SU-DHL-6 (cell line): ENCODE measurements around the gene TEX13D.

ENCODE experiments used
- H2AFZ ChIP-seq: fragments of 200-600 bp; sonication (generic); 2 replicates; pipeline ENCODE4 v1.6.1; 2014; ENCODE audit warnings: low read depth, mild to moderate bottlenecking, moderate library complexity, mixed read lengths, antibody characterized with exemption, low read length; ENCODE audit not compliant: severe bottlenecking
- H3F3A ChIP-seq: fragments of 200-600 bp; shearing (Covaris generic); 2 replicates; pipeline ENCODE4 v1.6.0; 2016; ENCODE audit warnings: antibody characterized with exemption, mild to moderate bottlenecking; ENCODE audit not compliant: insufficient read depth
- H3K27ac ChIP-seq: fragments of 200-600 bp; sonication (generic); 2 replicates; pipeline ENCODE4 v1.5.1; 2016; ENCODE audit warnings: low read depth, mild to moderate bottlenecking, low read length, moderate library complexity, mixed read lengths
- H3K27me3 ChIP-seq: fragments of 200-600 bp; sonication (generic), shearing (Covaris generic); 2 replicates; pipeline ENCODE4 v1.6.0; 2014; ENCODE audit warnings: mild to moderate bottlenecking, low read length
- H3K36me3 ChIP-seq: fragments of 200-600 bp; sonication (generic); 2 replicates; pipeline ENCODE4 v1.6.1; 2014; ENCODE audit warnings: mild to moderate bottlenecking, low read length, mixed read lengths
- H3K4me2 ChIP-seq: fragments of 300-600, 200-600 bp; shearing (Covaris generic), sonication (generic); 2 replicates; pipeline ENCODE4 v1.6.0; 2014; ENCODE audit warnings: low read length, low read depth, mild to moderate bottlenecking; ENCODE audit not compliant: poor library complexity, severe bottlenecking
- H3K4me3 ChIP-seq: fragments of 200-600 bp; sonication (generic); 2 replicates; pipeline ENCODE4 v1.5.1; 2014; ENCODE audit warnings: antibody characterized with exemption, low read length, mild to moderate bottlenecking, mixed read lengths; ENCODE audit not compliant: insufficient read depth, poor library complexity, severe bottlenecking
- H3K79me2 ChIP-seq: fragments of 200-600 bp; sonication (generic); 2 replicates; pipeline ENCODE4 v1.6.1; 2014; ENCODE audit warnings: mild to moderate bottlenecking, low read length, moderate library complexity; ENCODE audit not compliant: insufficient read depth
- H3K9ac ChIP-seq: fragments of 200-600 bp; sonication (generic); 2 replicates; pipeline ENCODE4 v1.7.0; 2014; ENCODE audit warnings: mild to moderate bottlenecking, low read length
- H3K9me2 ChIP-seq: fragments of 200-600 bp; sonication (generic); replicated peaks from 2 replicates; pipeline ENCODE4 v1.6.1; 2014; ENCODE audit warnings: low read length; ENCODE audit not compliant: insufficient read depth
- H3K9me3 ChIP-seq: fragments of 200-600 bp; sonication (generic); 2 replicates; pipeline ENCODE4 v1.6.1; 2014; ENCODE audit warnings: low read length, mixed read lengths; ENCODE audit not compliant: insufficient read depth
- H4K20me1 ChIP-seq: fragments of 200-600 bp; sonication (generic); 2 replicates; pipeline ENCODE4 v1.6.1; 2014; ENCODE audit warnings: low read depth, mild to moderate bottlenecking, antibody characterized with exemption, low read length, moderate library complexity, mixed read lengths
- EZH2phosphoT487 ChIP-seq: fragments of 200-600 bp; sonication (generic), shearing (Covaris generic); conservative IDR thresholded peaks from 2 replicates; pipeline ENCODE4 v1.6.1; 2018; ENCODE audit warnings: mild to moderate bottlenecking, antibody characterized with exemption, low read length, moderate library complexity, mixed read lengths
- TF ChIP-seq, protein P1 (sequence below): fragments of 200-600 bp; sonication (generic); IDR thresholded peaks from one replicate; pipeline ENCODE4 v1.5.1; 2017; ENCODE audit warnings: antibody characterized with exemption, mild to moderate bottlenecking, low read length, moderate library complexity; ENCODE audit not compliant: insufficient read depth, poor library complexity, severe bottlenecking

Gene TEX13D

GRCh38 chrX:124342174-124342867, 9.9 kb downstream of the TEX13D start:
- H3K36me3 ChIP-seq, result no peaks in the 10 kb centered on the region
- no peaks in the 10 kb centered on the region for H3K27me3 ChIP-seq
- no peaks in the 10 kb centered on the region for H3F3A ChIP-seq
- H3K9me2 ChIP-seq, result no peaks in the 10 kb centered on the region
- H3K4me2 ChIP-seq, result no peak overlapping the region
- no peak overlapping the region for H3K27ac ChIP-seq
- H4K20me1 ChIP-seq, result no peaks in the 10 kb centered on the region
- no peaks in the 10 kb centered on the region for H3K79me2 ChIP-seq
- H3K9ac ChIP-seq, result no peak overlapping the region
- no peaks in the 10 kb centered on the region for H3K9me3 ChIP-seq
- TF ChIP-seq EZH2phosphoT487, result no peak
- TF ChIP-seq, protein P1, sequence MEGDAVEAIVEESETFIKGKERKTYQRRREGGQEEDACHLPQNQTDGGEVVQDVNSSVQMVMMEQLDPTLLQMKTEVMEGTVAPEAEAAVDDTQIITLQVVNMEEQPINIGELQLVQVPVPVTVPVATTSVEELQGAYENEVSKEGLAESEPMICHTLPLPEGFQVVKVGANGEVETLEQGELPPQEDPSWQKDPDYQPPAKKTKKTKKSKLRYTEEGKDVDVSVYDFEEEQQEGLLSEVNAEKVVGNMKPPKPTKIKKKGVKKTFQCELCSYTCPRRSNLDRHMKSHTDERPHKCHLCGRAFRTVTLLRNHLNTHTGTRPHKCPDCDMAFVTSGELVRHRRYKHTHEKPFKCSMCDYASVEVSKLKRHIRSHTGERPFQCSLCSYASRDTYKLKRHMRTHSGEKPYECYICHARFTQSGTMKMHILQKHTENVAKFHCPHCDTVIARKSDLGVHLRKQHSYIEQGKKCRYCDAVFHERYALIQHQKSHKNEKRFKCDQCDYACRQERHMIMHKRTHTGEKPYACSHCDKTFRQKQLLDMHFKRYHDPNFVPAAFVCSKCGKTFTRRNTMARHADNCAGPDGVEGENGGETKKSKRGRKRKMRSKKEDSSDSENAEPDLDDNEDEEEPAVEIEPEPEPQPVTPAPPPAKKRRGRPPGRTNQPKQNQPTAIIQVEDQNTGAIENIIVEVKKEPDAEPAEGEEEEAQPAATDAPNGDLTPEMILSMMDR, result no peak
- no peak overlapping the region for H3K4me3 ChIP-seq
- no peak overlapping the region for H2AFZ ChIP-seq

GRCh38 chrX:124343016-124343415, 10.6 kb downstream of the TEX13D start:
- H4K20me1 ChIP-seq, result no peaks in the 10 kb centered on the region
- no peak overlapping the region for H2AFZ ChIP-seq
- no peaks in the 10 kb centered on the region for H3K9me3 ChIP-seq
- no peak overlapping the region for H3K4me2 ChIP-seq
- H3K9ac ChIP-seq, result no peak overlapping the region
- TF ChIP-seq, protein P1, result no peak
- TF ChIP-seq EZH2phosphoT487, result no peak
- no peaks in the 10 kb centered on the region for H3K9me2 ChIP-seq
- H3K4me3 ChIP-seq, result no peak overlapping the region
- H3F3A ChIP-seq, result no peaks in the 10 kb centered on the region
- no peaks in the 10 kb centered on the region for H3K36me3 ChIP-seq
- no peaks in the 10 kb centered on the region for H3K27me3 ChIP-seq
- H3K79me2 ChIP-seq, result no peaks in the 10 kb centered on the region
- H3K27ac ChIP-seq, result no peak overlapping the region

DNA sequence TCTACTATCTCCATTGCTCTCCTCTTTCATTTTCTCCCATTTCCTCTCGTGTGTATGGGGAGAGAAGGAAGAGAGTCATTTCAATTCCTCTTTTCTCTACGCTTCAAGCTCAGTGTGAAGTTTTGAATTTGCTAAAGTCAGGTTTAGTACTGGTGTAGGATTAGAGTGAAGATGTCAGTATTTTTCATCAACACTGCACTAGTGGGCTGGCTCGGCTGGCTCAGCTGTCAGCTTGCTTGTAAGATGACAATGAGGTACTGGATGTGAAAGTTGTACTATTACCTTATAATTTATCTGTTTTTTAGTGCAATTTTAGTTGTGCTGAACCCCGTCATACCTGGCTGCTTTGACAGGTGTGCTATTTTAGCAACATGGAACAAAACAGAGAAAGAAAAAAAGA, 11.8 kb downstream of the TEX13D start:
- H3F3A ChIP-seq, result no peaks in the 10 kb centered on the region
- TF ChIP-seq, protein P1, result no peak
- no peak for TF ChIP-seq EZH2phosphoT487
- H3K9ac ChIP-seq, result no peak overlapping the region
- H3K79me2 ChIP-seq, result no peaks in the 10 kb centered on the region
- no peaks in the 10 kb centered on the region for H3K36me3 ChIP-seq
- no peak overlapping the region for H3K4me2 ChIP-seq
- H3K9me3 ChIP-seq, result no peaks in the 10 kb centered on the region
- no peaks in the 10 kb centered on the region for H4K20me1 ChIP-seq
- H3K9me2 ChIP-seq, result no peaks in the 10 kb centered on the region
- no peak overlapping the region for H3K4me3 ChIP-seq
- H2AFZ ChIP-seq, result no peak overlapping the region
- no peaks in the 10 kb centered on the region for H3K27me3 ChIP-seq
- no peak overlapping the region for H3K27ac ChIP-seq
